ENCODE results near the gene UQCRHL. TPM values are rescaled to one million over a fixed set of nuclear protein-coding genes. Genes with fewer than 3 reads are reported as not detected.

Gene UQCRHL
- total RNA-seq, 1 experiment from 2014 or later: 2.6 TPM

DNA sequence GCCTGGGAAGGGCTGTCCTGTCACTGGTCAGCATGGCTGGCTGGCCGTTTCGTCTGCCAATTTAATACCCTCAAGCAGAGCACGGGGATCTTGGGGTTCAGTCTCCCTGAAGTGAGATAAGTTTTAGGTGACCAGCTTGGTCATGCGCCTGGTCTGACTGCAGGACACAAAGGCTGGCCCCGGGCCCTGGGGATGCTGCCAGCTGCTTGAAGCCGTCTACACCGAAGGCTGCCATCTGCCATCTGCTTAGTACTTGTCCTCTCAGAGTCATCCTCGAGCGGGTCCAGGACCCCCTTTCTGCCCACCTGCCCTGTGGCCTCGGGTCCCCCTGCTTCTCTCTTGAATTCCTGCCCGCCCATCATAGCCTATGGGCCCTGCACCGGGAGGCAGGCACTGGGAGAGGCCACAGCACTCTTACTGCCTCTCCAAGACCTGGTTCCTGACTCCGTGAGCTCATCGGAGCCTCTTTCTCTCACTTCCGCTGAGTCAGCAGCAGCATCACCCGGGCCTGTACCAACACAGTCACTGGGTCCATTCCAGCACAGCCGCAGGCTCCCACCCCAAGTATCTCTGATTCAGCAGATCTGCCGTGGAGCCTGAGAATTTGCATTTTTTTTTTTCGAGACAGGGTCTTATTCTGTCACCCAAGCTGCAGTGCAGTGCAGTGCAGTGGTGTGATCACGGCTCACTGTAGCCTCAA lies 41.8 kb downstream of the UQCRHL start:
- H3K9me3 ChIP-seq (ENCODE audit: control insufficient read depth, insufficient read depth, low read depth, low read length): no peaks in the 10 kb centered on the region
- ATAC-seq (peak; percentile 54), DNase-seq (ENCODE audit: low read depth, low spot score) (no peak)
- peaks cover 5% of the 10 kb centered on the region; the same call in 1 of the 2 replicates for H3K4me1 ChIP-seq (ENCODE audit: control insufficient read depth, insufficient read depth, low read length)
- no peak overlapping the region for H3K4me3 ChIP-seq (ENCODE audit: low read depth in 2 of 2, low read length in 2 of 2)
- no peaks in the 10 kb centered on the region for H3K36me3 ChIP-seq (ENCODE audit: control insufficient read depth, insufficient read depth, low read length)
- TF ChIP-seq CTCF (IDR thresholded peaks at IDR 0.05): no peak
- TF ChIP-seq TCF7L2 (IDR thresholded peaks at IDR 0.05; ENCODE audit: low read depth, low read length): no peak
- no peak for TF ChIP-seq SIN3A (IDR thresholded peaks at IDR 0.05; ENCODE audit: borderline replicate concordance, insufficient read depth, low read depth, low read length)
- TF ChIP-seq POLR2AphosphoS5 (IDR thresholded peaks at IDR 0.05; ENCODE audit: low read depth, low read length): no peak
- TF ChIP-seq, protein P1, sequence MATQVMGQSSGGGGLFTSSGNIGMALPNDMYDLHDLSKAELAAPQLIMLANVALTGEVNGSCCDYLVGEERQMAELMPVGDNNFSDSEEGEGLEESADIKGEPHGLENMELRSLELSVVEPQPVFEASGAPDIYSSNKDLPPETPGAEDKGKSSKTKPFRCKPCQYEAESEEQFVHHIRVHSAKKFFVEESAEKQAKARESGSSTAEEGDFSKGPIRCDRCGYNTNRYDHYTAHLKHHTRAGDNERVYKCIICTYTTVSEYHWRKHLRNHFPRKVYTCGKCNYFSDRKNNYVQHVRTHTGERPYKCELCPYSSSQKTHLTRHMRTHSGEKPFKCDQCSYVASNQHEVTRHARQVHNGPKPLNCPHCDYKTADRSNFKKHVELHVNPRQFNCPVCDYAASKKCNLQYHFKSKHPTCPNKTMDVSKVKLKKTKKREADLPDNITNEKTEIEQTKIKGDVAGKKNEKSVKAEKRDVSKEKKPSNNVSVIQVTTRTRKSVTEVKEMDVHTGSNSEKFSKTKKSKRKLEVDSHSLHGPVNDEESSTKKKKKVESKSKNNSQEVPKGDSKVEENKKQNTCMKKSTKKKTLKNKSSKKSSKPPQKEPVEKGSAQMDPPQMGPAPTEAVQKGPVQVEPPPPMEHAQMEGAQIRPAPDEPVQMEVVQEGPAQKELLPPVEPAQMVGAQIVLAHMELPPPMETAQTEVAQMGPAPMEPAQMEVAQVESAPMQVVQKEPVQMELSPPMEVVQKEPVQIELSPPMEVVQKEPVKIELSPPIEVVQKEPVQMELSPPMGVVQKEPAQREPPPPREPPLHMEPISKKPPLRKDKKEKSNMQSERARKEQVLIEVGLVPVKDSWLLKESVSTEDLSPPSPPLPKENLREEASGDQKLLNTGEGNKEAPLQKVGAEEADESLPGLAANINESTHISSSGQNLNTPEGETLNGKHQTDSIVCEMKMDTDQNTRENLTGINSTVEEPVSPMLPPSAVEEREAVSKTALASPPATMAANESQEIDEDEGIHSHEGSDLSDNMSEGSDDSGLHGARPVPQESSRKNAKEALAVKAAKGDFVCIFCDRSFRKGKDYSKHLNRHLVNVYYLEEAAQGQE (IDR thresholded peaks at IDR 0.05; ENCODE audit: insufficient read depth in 1 of 2, low read depth in 2 of 2, low read length in 1 of 2): no peak
- CTCF ChIA-PET: no interaction called here
- no TSS peak for BruUV-seq (replicated peaks)
- intact Hi-C loops (cut with micrococcal nuclease; ENCODE audit: unreplicated experiment): no loop called here
- in situ Hi-C loops (cut with HindIII; ENCODE audit: low pct_unique_long_range_greater_than_20kb, low sequenced_read_pairs): no loop called here
- no peaks in the 10 kb centered on the region for H3K27me3 ChIP-seq (ENCODE audit: control insufficient read depth, insufficient read depth, low read length)
- POLR2A ChIA-PET: no interaction called here
- H3K27ac ChIP-seq (ENCODE audit: low read length): no peak overlapping the region

DNA sequence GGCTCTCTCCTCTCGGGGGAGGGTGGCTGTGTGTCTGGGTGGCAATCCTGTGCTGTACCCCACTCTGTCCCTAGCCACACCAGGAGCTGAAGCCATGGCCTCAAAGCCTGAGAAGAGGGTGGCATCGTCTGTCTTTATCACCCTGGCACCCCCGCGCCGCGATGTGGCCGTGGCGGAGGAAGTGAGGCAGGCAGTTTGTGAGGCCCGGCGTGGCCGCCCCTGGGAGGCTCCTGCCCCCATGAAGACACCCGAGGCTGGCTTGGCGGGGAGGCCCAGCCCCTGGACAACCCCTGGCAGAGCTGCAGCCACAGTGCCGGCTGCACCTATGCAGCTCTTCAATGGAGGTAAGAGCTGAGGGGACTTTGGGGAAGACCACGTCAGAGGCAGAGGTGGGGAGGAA lies 42.6 kb downstream of the UQCRHL start:
- BruUV-seq (replicated peaks): no TSS peak

More for the DNA sequence above, 42.6 kb downstream of the UQCRHL start:
- ATAC-seq (no peak), DNase-seq (ENCODE audit: low read depth, low spot score) (no peak)
- Histone ChIP-seq H3K4me3 (ENCODE audit: low read depth in 2 of 2, low read length in 2 of 2) (no peak overlapping the region), H3K27me3 (ENCODE audit: control insufficient read depth, insufficient read depth, low read length) (no peaks in the 10 kb centered on the region), H3K27ac (ENCODE audit: low read length) (no peak overlapping the region), H3K36me3 (ENCODE audit: control insufficient read depth, insufficient read depth, low read length) (no peaks in the 10 kb centered on the region), H3K4me1 (ENCODE audit: control insufficient read depth, insufficient read depth, low read length) (peaks cover 8% of the 10 kb centered on the region; the same call in 1 of the 2 replicates), H3K9me3 (ENCODE audit: control insufficient read depth, insufficient read depth, low read depth, low read length) (no peaks in the 10 kb centered on the region)
- TF ChIP-seq CTCF (IDR thresholded peaks at IDR 0.05): no peak
- TF ChIP-seq POLR2AphosphoS5 (IDR thresholded peaks at IDR 0.05; ENCODE audit: low read depth, low read length): no peak
- no peak for TF ChIP-seq TCF7L2 (IDR thresholded peaks at IDR 0.05; ENCODE audit: low read depth, low read length)
- TF ChIP-seq, protein P1 (IDR thresholded peaks at IDR 0.05; ENCODE audit: insufficient read depth in 1 of 2, low read depth in 2 of 2, low read length in 1 of 2): no peak
- TF ChIP-seq SIN3A (IDR thresholded peaks at IDR 0.05; ENCODE audit: borderline replicate concordance, insufficient read depth, low read depth, low read length): no peak
- ChIA-PET CTCF (no interaction called here), POLR2A (no interaction called here)
- in situ Hi-C loops (cut with HindIII; ENCODE audit: low pct_unique_long_range_greater_than_20kb, low sequenced_read_pairs): no loop called here
- intact Hi-C loops (cut with micrococcal nuclease; ENCODE audit: unreplicated experiment): no loop called here

Measured in Panc1 (cell line).